Kidney glomerular epithelial cell (primary cell): ENCODE results near the gene PRSS12.
"Not testable (repeated sequence)": the region's sequence is repeated elsewhere in the genome, so short reads cannot be mapped to it uniquely, and the experiment has no call there.

Experiments
- DNase-seq: peaks from one replicate; lab custom pipeline; 2025; lab: John Stamatoyannopoulos, UW

PRSS12 gene

GRCh38 chr4:118325431-118325830 is 27.4 kb downstream of the PRSS12 start:
- no peak for DNase-seq

- no peak for DNase-seq
Measured at GRCh38 chr4:118322831-118323502, 29.8 kb downstream of the PRSS12 start.

- no peak for DNase-seq
Measured at GRCh38 chr4:118318931-118319330, 33.9 kb downstream of the PRSS12 start.

GRCh38 chr4:118317691-118318090 is 35.1 kb downstream of the PRSS12 start:
- DNase-seq, result no peak

- DNase-seq, result no peak
Measured at GRCh38 chr4:118314221-118314620, 38.6 kb downstream of the PRSS12 start.

- DNase-seq, result no peak
Measured at GRCh38 chr4:118313098-118313497, 39.7 kb downstream of the PRSS12 start.

GRCh38 chr4:118308306-118309030 is 44.3 kb downstream of the PRSS12 start:
- no peak for DNase-seq

GRCh38 chr4:118307643-118308042 is 45.2 kb downstream of the PRSS12 start:
- no peak for DNase-seq

GRCh38 chr4:118299619-118300018 is 53.2 kb downstream of the PRSS12 start:
- DNase-seq, result not testable (repeated sequence)

- no peak for DNase-seq
Measured at GRCh38 chr4:118296729-118297128, 56.1 kb downstream of the PRSS12 start.

GRCh38 chr4:118290951-118291350 is 61.9 kb downstream of the PRSS12 start:
- DNase-seq, result no peak

GRCh38 chr4:118289794-118290193 is 63.0 kb downstream of the PRSS12 start:
- DNase-seq, result no peak

- no peak for DNase-seq
Measured at GRCh38 chr4:118287711-118288451, 64.9 kb downstream of the PRSS12 start.

GRCh38 chr4:118286685-118287084 is 66.1 kb downstream of the PRSS12 start:
- DNase-seq, result no peak

GRCh38 chr4:118285931-118286330 is 66.9 kb downstream of the PRSS12 start:
- DNase-seq, result no peak

- no peak for DNase-seq
Measured at GRCh38 chr4:118284169-118284568, 68.6 kb downstream of the PRSS12 start.

GRCh38 chr4:118282692-118283091 is 70.1 kb downstream of the PRSS12 start:
- DNase-seq, result no peak

- DNase-seq, result peak; percentile 62
Measured at GRCh38 chr4:118281611-118282442, 71.0 kb downstream of the PRSS12 start.

GRCh38 chr4:118280501-118281218 is 72.1 kb downstream of the PRSS12 start:
- DNase-seq, result peak; percentile 64

GRCh38 chr4:118279920-118280432 is 72.8 kb downstream of the PRSS12 start:
- DNase-seq, result no peak

- no peak for DNase-seq
Measured at GRCh38 chr4:118279328-118279727, 73.5 kb downstream of the PRSS12 start.
